NK-92 (cell line): ENCODE results near the gene MINK1.
A peak's percentile ranks its signal among the peaks of the same experiment; 100 is the strongest.

ENCODE experiments used
- DNase-seq: peaks from one replicate; lab custom pipeline; 2025; ENCODE audit not compliant: unreplicated experiment; lab: John Stamatoyannopoulos, UW

The MINK1 gene

DNA sequence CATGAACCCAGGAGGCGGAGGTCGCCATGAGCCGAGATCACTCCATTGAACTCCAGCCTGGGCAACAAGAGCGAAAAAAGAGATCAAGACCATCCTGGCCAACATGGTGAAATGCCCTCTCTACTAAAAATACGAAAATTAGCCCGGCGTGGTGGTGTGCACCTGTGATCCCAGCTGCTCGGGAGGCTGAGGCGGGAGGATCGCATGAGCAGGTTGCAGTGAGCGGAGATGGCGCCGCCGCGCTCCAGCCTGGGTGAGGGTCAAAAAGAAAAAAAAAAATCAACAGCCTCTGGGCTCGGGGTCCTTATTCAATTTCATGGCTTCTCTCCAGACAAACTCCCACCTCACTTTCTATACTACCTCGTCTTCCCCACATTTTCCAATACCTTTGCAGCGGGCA lies 95.7 kb downstream of the MINK1 start:
- DNase-seq: no peak

DNA sequence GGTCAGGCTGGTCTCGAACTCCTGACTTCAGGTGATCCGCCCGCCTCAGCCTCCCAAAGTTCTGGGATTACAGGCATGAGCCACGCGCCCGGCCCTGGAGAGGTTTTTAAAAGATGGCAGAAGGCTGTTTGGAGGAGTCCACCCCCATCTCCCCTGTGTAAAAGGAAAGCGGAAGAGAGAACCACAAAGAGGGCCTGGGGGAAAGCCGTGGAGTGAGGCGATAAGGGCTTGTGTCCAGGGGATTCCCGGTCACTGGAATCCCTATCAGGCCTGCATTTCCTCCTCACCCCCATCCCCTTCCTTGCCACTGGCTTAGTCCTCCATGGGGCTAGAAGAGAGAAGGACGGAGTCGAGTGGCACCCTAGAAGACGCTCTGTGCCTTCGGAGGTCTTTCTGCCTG lies 98.8 kb downstream of the MINK1 start, which contains the start of gene GP1BA:
TSS of gene GP1BA (plus strand) at position 315 of the 400 bp plus-strand sequence. CDS start 328 bp downstream, outside the sequence.
- no peak for DNase-seq

DNA sequence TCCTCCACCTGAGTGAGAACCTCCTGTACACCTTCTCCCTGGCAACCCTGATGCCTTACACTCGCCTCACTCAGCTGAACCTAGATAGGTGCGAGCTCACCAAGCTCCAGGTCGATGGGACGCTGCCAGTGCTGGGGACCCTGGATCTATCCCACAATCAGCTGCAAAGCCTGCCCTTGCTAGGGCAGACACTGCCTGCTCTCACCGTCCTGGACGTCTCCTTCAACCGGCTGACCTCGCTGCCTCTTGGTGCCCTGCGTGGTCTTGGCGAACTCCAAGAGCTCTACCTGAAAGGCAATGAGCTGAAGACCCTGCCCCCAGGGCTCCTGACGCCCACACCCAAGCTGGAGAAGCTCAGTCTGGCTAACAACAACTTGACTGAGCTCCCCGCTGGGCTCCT lies 99.6 kb downstream of the MINK1 start:
- DNase-seq: no peak

DNA sequence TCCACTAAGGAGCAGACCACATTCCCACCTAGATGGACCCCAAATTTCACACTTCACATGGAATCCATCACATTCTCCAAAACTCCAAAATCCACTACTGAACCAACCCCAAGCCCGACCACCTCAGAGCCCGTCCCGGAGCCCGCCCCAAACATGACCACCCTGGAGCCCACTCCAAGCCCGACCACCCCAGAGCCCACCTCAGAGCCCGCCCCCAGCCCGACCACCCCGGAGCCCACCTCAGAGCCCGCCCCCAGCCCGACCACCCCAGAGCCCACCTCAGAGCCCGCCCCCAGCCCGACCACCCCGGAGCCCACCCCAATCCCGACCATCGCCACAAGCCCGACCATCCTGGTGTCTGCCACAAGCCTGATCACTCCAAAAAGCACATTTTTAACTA lies 100.5 kb downstream of the MINK1 start:
- DNase-seq: no peak

DNA sequence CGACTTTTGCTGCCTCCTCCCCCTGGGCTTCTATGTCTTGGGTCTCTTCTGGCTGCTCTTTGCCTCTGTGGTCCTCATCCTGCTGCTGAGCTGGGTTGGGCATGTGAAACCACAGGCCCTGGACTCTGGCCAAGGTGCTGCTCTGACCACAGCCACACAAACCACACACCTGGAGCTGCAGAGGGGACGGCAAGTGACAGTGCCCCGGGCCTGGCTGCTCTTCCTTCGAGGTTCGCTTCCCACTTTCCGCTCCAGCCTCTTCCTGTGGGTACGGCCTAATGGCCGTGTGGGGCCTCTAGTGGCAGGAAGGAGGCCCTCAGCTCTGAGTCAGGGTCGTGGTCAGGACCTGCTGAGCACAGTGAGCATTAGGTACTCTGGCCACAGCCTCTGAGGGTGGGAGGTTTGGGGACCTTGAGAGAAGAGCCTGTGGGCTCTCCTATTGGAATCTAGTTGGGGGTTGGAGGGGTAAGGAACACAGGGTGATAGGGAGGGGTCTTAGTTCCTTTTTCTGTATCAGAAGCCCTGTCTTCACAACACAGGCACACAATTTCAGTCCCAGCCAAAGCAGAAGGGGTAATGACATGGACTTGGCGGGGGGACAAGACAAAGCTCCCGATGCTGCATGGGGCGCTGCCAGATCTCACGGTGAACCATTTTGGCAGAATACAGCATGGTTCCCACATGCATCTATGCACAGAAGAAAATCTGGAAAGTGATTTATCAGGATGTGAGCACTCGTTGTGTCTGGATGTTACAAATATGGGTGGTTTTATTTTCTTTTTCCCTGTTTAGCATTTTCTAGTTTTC lies 101.2 kb downstream of the MINK1 start:
- DNase-seq: no peak

DNA sequence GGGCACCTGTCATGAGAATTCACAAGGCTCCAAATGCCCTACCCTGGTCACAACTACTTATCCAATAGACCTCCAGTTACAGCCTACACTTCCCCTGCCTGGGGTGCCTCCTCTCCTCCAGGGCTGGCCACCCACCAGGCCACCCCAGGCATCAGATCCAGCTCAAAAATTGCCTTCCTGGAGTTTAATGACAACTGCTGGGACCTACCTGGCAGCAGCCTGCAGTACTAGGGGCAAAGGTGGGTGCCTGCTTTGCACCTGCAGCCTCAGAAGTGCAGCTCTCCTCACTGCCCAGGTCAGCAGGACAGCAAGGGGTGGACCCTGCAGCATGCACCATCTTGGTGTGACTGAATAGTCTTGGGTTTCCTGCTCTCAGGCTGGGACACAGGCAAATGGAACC lies 102.5 kb downstream of the MINK1 start:
- no peak for DNase-seq

DNA sequence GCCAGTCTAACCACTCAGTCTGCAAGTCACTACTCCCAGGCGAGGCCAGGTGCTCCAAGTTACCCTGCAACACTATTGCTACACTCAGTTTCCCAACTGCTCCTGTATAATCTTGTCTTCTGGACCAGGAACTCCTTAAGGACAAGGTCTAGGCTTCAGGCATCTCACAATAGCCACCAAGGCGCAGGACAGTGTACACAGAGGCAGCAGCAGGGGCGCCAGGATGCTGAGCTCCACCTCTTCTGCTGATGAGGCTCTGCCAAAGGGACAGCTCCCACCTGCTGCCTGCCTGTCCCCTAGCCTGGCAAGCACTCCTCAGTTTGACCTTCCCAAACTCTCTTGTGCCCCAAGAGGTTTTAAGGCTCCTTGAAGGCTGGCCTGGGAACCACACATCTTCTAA lies 103.3 kb downstream of the MINK1 start:
- no peak for DNase-seq

DNA sequence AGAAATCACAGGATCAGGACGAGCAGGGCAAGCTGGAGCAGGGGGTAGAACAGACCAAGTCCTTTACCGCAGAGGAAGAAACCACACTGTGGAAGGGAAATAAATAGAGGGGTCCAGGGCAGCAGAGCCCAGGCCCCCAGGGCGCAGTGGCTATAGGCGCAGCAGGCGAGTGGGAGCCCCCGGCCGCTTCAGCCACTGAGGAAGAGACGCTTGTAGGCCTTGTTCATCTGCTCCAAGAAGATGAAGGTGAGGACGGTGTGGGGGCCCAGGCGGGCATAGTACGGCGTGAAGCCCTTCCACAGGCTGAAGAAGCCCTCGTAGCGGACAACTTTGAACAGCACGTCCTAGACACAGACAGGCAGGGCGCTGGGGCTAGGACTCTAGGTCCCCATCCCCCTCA lies 104.4 kb downstream of the MINK1 start:
- DNase-seq: no peak

DNA sequence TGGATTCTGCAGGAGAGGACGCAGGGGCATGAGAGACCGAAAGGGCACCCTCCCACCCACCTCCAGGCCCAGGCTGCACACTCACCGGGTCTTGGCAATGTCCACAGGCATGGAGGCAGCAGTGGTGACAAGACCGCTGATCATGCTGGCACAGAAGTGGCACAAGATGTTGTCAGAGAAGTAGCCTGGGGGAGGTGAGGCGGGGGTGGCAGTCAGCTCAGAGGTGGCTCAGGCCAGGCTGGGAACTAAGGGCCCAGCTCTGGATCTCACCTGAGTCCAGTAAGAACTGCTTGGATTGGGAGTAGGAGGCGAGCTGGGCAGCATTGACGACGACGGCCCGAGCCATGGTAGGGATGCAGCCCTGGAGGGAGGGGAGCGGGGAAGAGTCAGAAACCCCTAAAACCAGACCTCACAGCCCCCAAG lies 104.9 kb downstream of the MINK1 start:
- no peak for DNase-seq

DNA sequence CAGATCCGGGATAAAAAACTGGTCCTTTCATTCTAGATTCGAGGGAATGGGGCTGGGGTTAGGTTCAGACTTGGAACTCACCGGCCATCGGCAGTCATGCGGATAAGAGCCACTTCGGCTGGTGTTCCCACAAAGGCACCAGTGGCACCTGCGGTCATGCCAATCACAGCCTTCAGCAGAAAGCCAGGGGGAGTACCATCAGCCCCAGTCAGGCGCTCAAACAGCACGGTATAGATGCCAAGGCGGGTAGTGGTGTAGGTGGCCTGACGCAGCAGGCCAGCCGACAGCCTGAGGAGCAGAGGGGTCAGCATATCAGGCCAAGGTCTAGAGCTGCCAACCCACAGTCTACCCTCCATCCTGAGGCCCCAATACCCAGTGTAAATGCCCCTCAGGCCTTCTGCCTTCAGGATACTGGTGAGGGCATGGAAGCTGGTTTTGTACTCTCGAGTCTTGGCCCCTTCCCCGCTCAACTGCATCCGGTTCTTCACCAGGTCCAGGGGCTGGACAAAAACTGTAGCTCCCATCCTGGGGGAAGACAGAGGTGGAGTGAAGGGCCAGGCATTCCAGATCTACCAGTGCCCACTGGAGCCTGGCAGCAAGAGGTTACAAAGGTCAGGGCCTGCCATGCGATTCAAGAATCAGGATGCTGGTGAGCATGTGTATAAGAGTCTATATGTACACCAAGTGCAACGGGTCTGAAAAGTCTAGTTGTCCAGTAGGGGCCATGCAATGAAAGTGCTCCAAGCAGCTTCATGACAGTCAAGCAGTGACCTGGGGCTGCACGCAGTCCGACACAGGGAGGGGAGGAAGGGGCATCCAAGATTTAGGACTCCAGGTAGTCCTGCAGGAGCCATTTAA lies 105.8 kb downstream of the MINK1 start:
- DNase-seq: no peak

DNA sequence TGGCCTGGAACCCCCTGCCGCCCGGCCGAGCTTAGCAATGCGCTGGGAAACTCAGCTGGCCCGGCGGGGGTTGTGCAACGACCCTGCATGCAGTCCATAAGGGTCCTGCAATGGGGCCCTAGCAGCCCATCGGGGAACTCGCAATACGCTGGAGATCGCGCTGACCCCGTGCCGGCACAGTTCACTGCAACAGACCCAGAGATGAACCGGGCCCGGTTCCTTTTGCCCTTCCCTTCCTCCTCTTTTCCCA lies 106.3 kb downstream of the MINK1 start:
- DNase-seq: no peak

DNA sequence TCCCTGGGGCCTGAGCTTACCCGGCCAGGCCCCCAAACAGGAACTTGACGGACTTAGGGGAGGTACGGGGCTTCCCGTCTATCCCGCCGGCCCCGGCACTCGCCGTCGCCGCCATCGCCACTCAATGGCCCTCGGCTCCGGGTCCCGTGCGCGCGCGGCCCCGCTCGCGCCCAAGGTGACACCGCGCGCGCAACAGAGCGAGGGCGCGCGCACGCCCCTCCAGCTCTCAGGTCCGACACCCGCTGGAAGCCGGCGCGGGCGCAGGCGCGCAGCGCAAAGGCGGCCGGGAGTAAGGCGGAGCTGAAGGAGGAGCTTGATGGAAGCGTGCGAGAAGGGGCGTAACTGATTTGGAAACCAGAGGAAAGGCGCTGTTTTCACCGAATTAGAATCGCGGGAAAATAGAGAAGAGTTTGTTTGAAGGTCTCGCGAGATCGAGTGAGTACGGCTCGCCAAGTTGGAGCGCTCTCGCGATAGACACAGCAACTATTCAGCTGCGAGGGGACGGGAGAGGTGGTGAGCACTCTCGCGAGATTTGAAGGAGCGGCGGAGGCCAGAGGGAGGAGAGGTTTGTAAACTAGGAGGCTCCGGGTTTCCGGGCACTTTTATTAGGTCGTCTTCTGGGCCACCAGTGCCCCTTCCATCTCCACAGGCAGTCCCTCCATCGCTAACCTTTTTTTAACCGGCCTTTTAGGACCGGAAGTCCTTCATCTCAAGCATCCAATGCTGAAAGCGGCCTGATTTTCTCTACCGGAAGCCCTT lies 106.8 kb downstream of the MINK1 start, which contains the start of the genes RNF167 and SLC25A11:
TSS of gene RNF167 (plus strand) at position 473 of the 759 bp plus-strand sequence. CDS start 642 bp downstream, outside the sequence.
TSS of gene SLC25A11 (minus strand) at position 251 of the 759 bp plus-strand sequence. CDS start at position 115, 136 bp downstream.
- DNase-seq: peak; percentile 76

DNA sequence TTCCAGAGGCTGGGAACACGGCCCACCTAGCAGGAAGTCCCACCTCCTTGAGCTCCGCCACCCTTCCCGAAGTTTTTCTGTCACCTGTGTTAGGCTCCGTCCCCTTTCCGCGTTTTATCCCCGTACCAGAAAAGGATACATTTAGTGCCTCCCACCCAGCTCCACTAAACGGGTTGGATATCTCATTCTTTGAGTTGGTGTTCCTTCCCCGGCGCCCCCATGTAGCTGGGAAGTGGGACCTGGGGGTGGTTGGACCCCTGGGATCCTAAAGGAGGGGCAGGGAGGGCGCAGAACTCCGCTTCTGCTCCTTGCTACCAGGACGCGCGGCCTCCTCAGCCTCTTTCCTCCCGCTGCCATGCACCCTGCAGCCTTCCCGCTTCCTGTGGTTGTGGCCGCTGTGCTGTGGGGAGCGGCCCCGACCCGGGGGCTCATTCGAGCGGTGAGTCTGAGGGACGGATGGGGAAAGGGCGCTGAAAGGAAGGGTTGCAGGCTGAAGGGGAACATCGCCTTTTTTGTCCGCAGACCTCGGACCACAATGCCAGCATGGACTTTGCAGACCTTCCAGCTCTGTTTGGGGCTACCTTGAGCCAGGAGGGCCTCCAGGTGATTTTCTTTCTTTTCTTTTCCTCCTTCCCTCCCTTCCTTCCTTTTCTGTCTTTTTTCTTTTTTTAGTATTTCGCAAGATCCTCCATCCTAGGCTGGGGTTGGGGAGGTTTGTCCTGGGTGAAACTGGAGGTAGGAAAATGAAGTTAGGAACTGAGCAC lies 107.6 kb downstream of the MINK1 start:
- no peak for DNase-seq

DNA sequence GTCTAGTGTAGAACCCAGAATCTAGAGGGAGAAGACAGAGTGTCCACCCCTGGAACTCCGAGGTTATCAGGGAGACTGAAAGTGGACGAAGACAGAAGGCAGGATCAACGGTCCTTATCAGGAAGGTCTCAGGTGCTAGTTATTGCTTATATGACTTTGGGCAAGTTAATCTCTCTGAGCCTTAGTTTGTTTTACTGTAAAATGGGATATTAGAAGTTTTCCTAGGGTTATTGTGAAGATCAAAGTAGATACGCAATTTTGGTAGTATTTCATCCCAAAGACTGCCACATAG lies 108.1 kb downstream of the MINK1 start:
- DNase-seq: no peak

DNA sequence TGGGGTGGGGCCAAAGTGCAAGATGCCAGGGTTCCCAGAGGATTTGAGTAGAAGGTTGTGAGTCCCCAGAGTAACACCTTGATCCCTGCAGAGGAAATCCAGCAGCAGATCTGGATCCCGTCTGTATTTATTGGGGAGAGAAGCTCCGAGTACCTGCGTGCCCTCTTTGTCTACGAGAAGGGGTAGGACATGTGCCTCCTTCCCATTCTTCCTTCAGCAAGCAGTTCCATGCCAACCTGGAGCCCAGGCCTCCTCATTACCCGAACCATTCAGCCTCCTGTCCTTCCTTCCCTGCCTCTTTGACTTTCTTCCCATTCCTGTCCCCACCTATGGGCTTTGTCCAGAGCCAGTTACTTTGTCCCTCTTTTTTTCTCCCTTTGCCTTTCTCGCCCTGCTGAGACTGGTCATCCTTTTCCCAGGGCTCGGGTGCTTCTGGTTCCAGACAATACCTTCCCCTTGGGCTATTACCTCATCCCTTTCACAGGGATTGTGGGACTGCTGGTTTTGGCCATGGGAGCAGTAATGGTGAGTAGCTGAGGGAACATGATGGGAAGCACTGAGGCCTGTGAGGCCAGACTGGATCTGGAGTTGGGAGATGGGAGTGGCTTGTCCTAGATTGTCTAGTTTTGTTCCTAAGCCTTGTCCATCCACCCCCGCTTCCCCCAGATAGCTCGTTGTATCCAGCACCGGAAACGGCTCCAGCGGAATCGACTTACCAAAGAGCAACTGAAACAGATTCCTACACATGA lies 109.8 kb downstream of the MINK1 start:
- DNase-seq: no peak

DNA sequence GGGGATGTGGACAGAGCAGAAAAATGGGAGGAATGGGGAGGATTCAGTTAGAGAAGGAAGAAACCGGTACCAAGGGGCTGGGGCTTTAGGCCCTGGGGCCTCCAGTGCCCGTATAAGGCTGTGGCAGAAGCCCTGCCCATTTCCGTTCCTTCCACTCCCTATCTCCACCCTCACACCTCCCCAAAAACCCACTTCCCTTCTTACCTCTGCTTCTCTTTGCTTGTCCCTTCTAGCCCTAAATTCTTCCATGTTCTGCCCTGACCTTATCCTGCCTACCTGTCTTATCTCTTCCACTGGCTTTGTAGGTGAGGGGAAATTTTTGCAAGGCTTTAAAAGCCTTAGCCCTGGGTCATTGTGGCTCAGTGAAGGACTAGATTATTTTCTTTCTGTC lies 111.0 kb downstream of the MINK1 start:
- DNase-seq: no peak

DNA sequence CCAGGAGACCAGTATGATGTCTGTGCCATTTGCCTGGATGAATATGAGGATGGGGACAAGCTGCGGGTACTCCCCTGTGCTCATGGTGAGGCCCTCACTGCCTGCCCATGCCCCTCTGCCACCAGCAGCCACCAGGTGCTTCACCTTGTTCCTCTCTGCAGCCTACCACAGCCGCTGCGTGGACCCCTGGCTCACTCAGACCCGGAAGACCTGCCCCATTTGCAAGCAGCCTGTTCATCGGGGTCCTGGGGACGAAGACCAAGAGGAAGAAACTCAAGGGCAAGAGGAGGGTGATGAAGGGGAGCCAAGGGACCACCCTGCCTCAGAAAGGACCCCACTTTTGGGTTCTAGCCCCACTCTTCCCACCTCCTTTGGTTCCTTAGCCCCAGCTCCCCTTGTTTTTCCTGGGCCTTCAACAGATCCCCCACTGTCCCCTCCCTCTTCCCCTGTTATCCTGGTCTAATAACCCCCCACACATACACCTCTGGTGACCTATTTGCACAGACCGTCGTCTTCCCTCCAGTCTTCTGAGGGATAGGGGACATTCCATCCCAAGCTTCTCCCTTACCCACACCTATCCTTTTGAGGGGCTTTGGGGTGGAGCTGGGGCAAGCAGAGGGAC lies 111.5 kb downstream of the MINK1 start:
- no peak for DNase-seq

DNA sequence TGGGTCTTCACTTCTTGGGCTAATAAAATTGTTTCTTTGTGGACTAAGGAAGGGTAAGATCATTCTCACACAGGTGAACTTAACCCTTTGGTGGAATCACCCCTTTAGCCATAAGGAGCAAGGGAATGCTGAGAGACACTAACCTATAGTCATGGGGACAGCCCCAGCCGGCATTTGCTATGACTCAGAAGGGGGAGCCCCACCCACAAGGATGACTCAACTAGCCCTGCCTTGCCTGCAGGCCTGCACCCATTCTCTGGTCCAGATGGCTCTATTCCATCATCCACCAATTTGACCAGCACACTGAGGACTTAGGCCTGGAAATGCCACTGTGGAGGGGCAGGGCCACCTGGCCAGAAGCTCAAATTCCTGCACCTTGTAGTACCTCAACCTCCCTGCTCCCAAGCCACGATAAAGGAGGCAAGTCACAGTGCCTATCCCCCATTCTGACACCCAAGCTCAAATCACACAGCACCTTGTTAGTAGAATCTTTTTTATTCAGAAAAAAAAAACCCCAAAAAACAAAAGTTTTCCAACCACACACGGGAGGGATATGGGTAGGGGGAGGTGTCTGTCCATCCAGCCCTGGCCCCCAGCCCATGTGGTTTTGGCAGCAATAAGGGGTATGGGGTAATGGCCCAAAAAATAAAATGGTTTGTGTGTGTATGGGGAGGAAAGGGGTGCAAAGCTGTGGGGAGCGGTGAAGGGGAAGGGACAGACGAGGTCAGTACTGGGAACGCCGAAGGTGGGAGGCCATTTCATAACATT lies 112.2 kb downstream of the MINK1 start:
- DNase-seq: no peak

DNA sequence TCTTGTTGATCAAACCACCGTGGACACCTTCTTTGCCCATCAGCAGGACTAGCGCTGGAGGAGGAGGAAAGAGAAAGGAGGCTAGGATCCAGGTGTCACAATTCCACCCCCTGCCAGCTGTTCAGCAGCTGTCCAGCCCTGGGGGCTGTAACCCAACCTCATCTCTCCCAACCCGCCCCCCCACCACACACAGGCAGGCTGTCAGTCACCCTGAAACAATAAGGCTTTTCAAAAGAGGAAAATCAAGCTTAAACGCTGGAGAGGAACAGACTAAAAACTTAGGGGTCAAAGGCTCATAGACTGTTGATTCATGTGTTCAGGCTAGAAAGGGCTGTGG lies 112.8 kb downstream of the MINK1 start:
- no peak for DNase-seq
